Fibroblast of pulmonary artery (primary cell): ENCODE data around the gene ZCCHC2.

Experiments
- DNase-seq: peaks from one replicate; pipeline ENCODE4 v3.0.0-alpha.2; 2010; ENCODE audit warnings: low read depth
- H3K4me3 ChIP-seq: replicated peaks from 2 replicates; pipeline ENCODE4 v1.5.1; 2011; ENCODE audit warnings: low read depth, mild to moderate bottlenecking, control low read depth, low read length, moderate library complexity
- CTCF ChIP-seq: IDR thresholded peaks from 2 replicates; pipeline ENCODE4 v1.5.1; 2011; ENCODE audit warnings: mild to moderate bottlenecking, control low read depth, low read length, inconsistent platforms; ENCODE audit errors: missing control alignments

ZCCHC2 gene

GRCh38 chr18:62617793-62618591 lies 95.2 kb downstream of the ZCCHC2 start:
- DNase-seq: peak; percentile 22
- no peak for TF ChIP-seq CTCF
- H3K4me3 ChIP-seq: no peak overlapping the region

GRCh38 chr18:62618735-62619134 lies 95.9 kb downstream of the ZCCHC2 start:
- no peak for TF ChIP-seq CTCF
- DNase-seq: no peak
- no peak overlapping the region for H3K4me3 ChIP-seq

GRCh38 chr18:62621546-62621945 lies 98.7 kb downstream of the ZCCHC2 start:
- TF ChIP-seq CTCF: no peak
- H3K4me3 ChIP-seq: no peak overlapping the region
- no peak for DNase-seq

GRCh38 chr18:62625019-62625418 lies 102.2 kb downstream of the ZCCHC2 start:
- peak; percentile 34 for DNase-seq
- H3K4me3 ChIP-seq: no peak overlapping the region
- TF ChIP-seq CTCF: no peak
